HCT116 (cell line): Measurements from ENCODE around the gene MYF5. TPM values are rescaled to one million over a fixed set of nuclear protein-coding genes. Genes with fewer than 3 reads are reported as not detected.

ENCODE experiments used
- ATAC-seq: fragments of 200-7000 bp; cut with Tn5 transposase; 2 replicates; pipeline ENCODE4 v1.9.1; 2020; ENCODE audit warnings: mild to moderate bottlenecking, moderate library complexity
- BruUV-seq: library from RNA; stranded (reverse); fragments of 400-500 nt; replicated peaks from 2 replicates; lab custom pipeline; 2021; lab: Mats Ljungman, UMichigan
- CTCF ChIA-PET: fragments of 300-600 bp; sonication (Branson Sonifier 250); formaldehyde crosslinking; loops from one replicate; lab custom pipeline; 2021; ENCODE audit warnings: antibody characterized with exemption; lab: Charles Lee
- POLR2A ChIA-PET: fragments of 300-600, 350-600 bp; sonication (Branson Sonifier 250); formaldehyde crosslinking; loops from one replicate; lab custom pipeline; 2021; ENCODE audit warnings: antibody characterized with exemption; lab: Charles Lee
- RAD21 ChIA-PET, 2 experiments: fragments of 300-600 bp; sonication (Branson Sonifier 250); formaldehyde crosslinking; loops; one replicate each; lab custom pipeline; 2023; ENCODE audit warnings: low total read pairs in 2 of 2; ENCODE audit not compliant: uncharacterized antibody in 2 of 2, unreplicated experiment in 2 of 2, low non-redundant PET in 1 of 2; lab: Charles Lee
- DNase-seq: peaks from one replicate; pipeline ENCODE4 v3.0.0-alpha.2; 2010; ENCODE audit warnings: low read depth, low spot score
- H2AFZ ChIP-seq: fragments of 200-600 bp; shearing (Covaris generic), sonication (generic); 2 replicates; pipeline ENCODE4 v1.6.1; 2017; ENCODE audit warnings: low read depth, mixed run types, mixed read lengths, antibody characterized with exemption, low read length; ENCODE audit not compliant: poor library complexity, severe bottlenecking
- H3K27ac ChIP-seq: 2 replicates; pipeline ENCODE4 v1.5.1; 2012; ENCODE audit warnings: low read depth, low read length
- H3K27me3 ChIP-seq: fragments of 200-600 bp; sonication (generic); 2 replicates; pipeline ENCODE4 v1.6.1; 2016; ENCODE audit warnings: mixed run types, low read length, mixed read lengths; ENCODE audit not compliant: insufficient read depth
- H3K36me3 ChIP-seq, 2 experiments: fragments of 200-500 bp in 1 of 2; fragments of 200-600 bp in 1 of 2; sonication (Bioruptor generic) in 1 of 2; sonication (generic) in 1 of 2; 2 replicates each; pipeline versions ENCODE4 v1.5.1 to v1.6.1; 2014 to 2016; ENCODE audit warnings: low read length in 2 of 2, inconsistent platforms in 1 of 2, mixed read lengths in 1 of 2, mixed run types in 1 of 2; ENCODE audit not compliant: insufficient read depth in 2 of 2, control insufficient read depth in 1 of 2
- H3K4me1 ChIP-seq, 2 experiments: fragments of 200-600 bp in 1 of 2; sonication (generic) in 1 of 2; 2 replicates each; pipeline versions ENCODE4 v1.5.1 to v1.6.1; 2012 to 2017; ENCODE audit warnings: low read length in 2 of 2, inconsistent platforms in 1 of 2, mild to moderate bottlenecking in 1 of 2, mixed read lengths in 1 of 2, mixed run types in 1 of 2, moderate library complexity in 1 of 2; ENCODE audit not compliant: insufficient read depth in 2 of 2, control insufficient read depth in 1 of 2
- H3K4me2 ChIP-seq: fragments of 200-600 bp; sonication (generic); 2 replicates; pipeline ENCODE4 v1.6.1; 2017; ENCODE audit warnings: mixed run types, low read length, mixed read lengths
- H3K4me3 ChIP-seq, 2 experiments: fragments of 200-600 bp in 1 of 2; sonication (generic) in 1 of 2; replicated peaks in 1 of 2; 2 replicates each; pipeline ENCODE4 v1.5.1; 2011 to 2016; ENCODE audit warnings: low read length in 2 of 2, control low read depth in 1 of 2, low read depth in 1 of 2, mild to moderate bottlenecking in 1 of 2, mixed read lengths in 1 of 2, mixed run types in 1 of 2
- H3K79me2 ChIP-seq: fragments of 200-600 bp; sonication (generic); 2 replicates; pipeline ENCODE4 v1.6.1; 2017; ENCODE audit warnings: mild to moderate bottlenecking, mixed run types, low read length, moderate library complexity, mixed read lengths; ENCODE audit not compliant: insufficient read depth
- H3K9ac ChIP-seq: fragments of 200-600 bp; sonication (generic); 2 replicates; pipeline ENCODE4 v1.6.1; 2016; ENCODE audit warnings: low read length, mixed read lengths
- H3K9me2 ChIP-seq: fragments of 200-600 bp; sonication (generic), shearing (Covaris generic); 2 replicates; pipeline ENCODE4 v1.6.1; 2017; ENCODE audit warnings: mixed run types, mild to moderate bottlenecking, moderate library complexity; ENCODE audit not compliant: insufficient read depth
- H3K9me3 ChIP-seq, 2 experiments: fragments of 200-500 bp in 1 of 2; fragments of 200-600 bp in 1 of 2; sonication (Bioruptor generic) in 1 of 2; sonication (generic) in 1 of 2; 2 replicates each; pipeline ENCODE4 v1.6.1; 2014 to 2017; ENCODE audit warnings: low read length in 2 of 2, mixed read lengths in 2 of 2, inconsistent platforms in 1 of 2, low read depth in 1 of 2, mild to moderate bottlenecking in 1 of 2, mixed run types in 1 of 2, moderate library complexity in 1 of 2; ENCODE audit not compliant: control insufficient read depth in 1 of 2, insufficient read depth in 1 of 2
- H4K20me1 ChIP-seq: fragments of 200-600 bp; sonication (generic), shearing (Covaris generic); 2 replicates; pipeline ENCODE4 v1.6.1; 2017; ENCODE audit warnings: mixed run types, mild to moderate bottlenecking, moderate library complexity; ENCODE audit not compliant: insufficient read depth
- CBX3 ChIP-seq: IDR thresholded peaks from 2 replicates; pipeline ENCODE4 v1.6.1; 2012; ENCODE audit warnings: low read depth
- CEBPB ChIP-seq: IDR thresholded peaks from 2 replicates; pipeline ENCODE4 v1.6.1; 2012; ENCODE audit warnings: low read depth
- EGR1 ChIP-seq: IDR thresholded peaks from 2 replicates; pipeline ENCODE4 v1.6.1; 2012; ENCODE audit warnings: low read depth
- ELF1 ChIP-seq: IDR thresholded peaks from 2 replicates; pipeline ENCODE4 v1.6.1; 2012; ENCODE audit warnings: low read depth, borderline replicate concordance
- EZH2phosphoT487 ChIP-seq: fragments of 200-600 bp; IDR thresholded peaks from 2 replicates; pipeline ENCODE4 v1.6.1; 2018; ENCODE audit warnings: antibody characterized with exemption, borderline replicate concordance
- FOSL1 ChIP-seq: IDR thresholded peaks from 2 replicates; pipeline ENCODE4 v1.6.1; 2012; ENCODE audit warnings: low read depth
- POLR2A ChIP-seq: IDR thresholded peaks from 2 replicates; pipeline ENCODE4 v1.7.0; 2011; ENCODE audit warnings: borderline replicate concordance; ENCODE audit not compliant: insufficient read depth, insufficient read length; ENCODE audit errors: extremely low read depth
- RAD21 ChIP-seq: IDR thresholded peaks from 2 replicates; pipeline ENCODE4 v1.6.1; 2012; ENCODE audit warnings: low read depth, mild to moderate bottlenecking
- ZNF274 ChIP-seq: fragments of 200-500 bp; sonication (Bioruptor generic); IDR thresholded peaks from 2 replicates; pipeline ENCODE4 v1.6.1; 2014; ENCODE audit warnings: mild to moderate bottlenecking, low read depth, low read length, inconsistent platforms
- intact Hi-C: fragments of 100-400 bp; cut with micrococcal nuclease; formaldehyde crosslinking; loops from 2 replicates; pipeline ENCODE4 v1.10.0; 2022
- total RNA-seq: library from RNA; stranded (reverse); gene quantifications from one replicate; pipeline ENCODE4 v1.2.1, GENCODE V29; 2021; ENCODE audit not compliant: unreplicated experiment
- TF ChIP-seq, protein P1 (sequence below): IDR thresholded peaks from 2 replicates; pipeline ENCODE4 v1.6.1; 2012; ENCODE audit warnings: low read depth
- TF ChIP-seq, protein P2 (sequence below): IDR thresholded peaks from 2 replicates; pipeline ENCODE4 v1.6.1; 2011; ENCODE audit warnings: mild to moderate bottlenecking, low read length, moderate library complexity; ENCODE audit not compliant: insufficient replicate concordance; ENCODE audit errors: extremely low read depth

MYF5 gene
- total RNA-seq, 1 experiment from 2014 or later, result not detected

DNA sequence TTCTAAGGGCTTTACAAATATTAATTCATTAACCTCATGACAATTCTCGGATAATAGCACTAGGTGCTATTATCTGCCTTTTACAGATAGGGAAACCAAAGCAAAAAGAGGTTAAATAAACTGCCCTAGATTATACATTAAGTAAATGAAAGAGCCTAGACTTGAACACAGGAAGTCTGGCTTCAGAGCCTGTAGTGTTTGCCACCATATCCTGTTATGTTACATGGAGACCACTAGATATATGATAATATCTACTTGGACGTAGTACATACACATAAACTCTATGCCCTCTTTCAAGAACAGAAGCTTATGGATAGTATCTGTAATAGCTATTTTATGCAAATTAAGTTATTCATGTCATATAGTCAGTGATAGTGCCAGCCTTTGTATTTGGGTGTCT, 26.2 kb upstream of the MYF5 start:
- H3K79me2 ChIP-seq, result no peaks in the 10 kb centered on the region
- H3K9ac ChIP-seq, result no peak overlapping the region
- BruUV-seq, result no TSS peak
- TF ChIP-seq RAD21 (no peak), EGR1 (no peak)
- TF ChIP-seq, protein P1, sequence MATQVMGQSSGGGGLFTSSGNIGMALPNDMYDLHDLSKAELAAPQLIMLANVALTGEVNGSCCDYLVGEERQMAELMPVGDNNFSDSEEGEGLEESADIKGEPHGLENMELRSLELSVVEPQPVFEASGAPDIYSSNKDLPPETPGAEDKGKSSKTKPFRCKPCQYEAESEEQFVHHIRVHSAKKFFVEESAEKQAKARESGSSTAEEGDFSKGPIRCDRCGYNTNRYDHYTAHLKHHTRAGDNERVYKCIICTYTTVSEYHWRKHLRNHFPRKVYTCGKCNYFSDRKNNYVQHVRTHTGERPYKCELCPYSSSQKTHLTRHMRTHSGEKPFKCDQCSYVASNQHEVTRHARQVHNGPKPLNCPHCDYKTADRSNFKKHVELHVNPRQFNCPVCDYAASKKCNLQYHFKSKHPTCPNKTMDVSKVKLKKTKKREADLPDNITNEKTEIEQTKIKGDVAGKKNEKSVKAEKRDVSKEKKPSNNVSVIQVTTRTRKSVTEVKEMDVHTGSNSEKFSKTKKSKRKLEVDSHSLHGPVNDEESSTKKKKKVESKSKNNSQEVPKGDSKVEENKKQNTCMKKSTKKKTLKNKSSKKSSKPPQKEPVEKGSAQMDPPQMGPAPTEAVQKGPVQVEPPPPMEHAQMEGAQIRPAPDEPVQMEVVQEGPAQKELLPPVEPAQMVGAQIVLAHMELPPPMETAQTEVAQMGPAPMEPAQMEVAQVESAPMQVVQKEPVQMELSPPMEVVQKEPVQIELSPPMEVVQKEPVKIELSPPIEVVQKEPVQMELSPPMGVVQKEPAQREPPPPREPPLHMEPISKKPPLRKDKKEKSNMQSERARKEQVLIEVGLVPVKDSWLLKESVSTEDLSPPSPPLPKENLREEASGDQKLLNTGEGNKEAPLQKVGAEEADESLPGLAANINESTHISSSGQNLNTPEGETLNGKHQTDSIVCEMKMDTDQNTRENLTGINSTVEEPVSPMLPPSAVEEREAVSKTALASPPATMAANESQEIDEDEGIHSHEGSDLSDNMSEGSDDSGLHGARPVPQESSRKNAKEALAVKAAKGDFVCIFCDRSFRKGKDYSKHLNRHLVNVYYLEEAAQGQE, result no peak
- H4K20me1 ChIP-seq, result no peaks in the 10 kb centered on the region
- CTCF ChIA-PET, result no interaction called here
- no peaks in the 10 kb centered on the region for H3K4me1 ChIP-seq
- peaks cover 13% of the 10 kb centered on the region; the same call in 1 of the 2 replicates for H3K27me3 ChIP-seq
- RAD21 ChIA-PET, result no interaction called here
- no peak overlapping the region for H2AFZ ChIP-seq
- POLR2A ChIA-PET, result no interaction called here
- intact Hi-C loops, result no loop called here
- H3K4me2 ChIP-seq, result no peak overlapping the region
- ATAC-seq (no peak), DNase-seq (no peak)
- H3K9me3 ChIP-seq, result no peaks in the 10 kb centered on the region
- no peaks in the 10 kb centered on the region for H3K9me2 ChIP-seq
- no peak overlapping the region for H3K4me3 ChIP-seq
- no peak overlapping the region for H3K27ac ChIP-seq
- H3K36me3 ChIP-seq, result no peaks in the 10 kb centered on the region

DNA sequence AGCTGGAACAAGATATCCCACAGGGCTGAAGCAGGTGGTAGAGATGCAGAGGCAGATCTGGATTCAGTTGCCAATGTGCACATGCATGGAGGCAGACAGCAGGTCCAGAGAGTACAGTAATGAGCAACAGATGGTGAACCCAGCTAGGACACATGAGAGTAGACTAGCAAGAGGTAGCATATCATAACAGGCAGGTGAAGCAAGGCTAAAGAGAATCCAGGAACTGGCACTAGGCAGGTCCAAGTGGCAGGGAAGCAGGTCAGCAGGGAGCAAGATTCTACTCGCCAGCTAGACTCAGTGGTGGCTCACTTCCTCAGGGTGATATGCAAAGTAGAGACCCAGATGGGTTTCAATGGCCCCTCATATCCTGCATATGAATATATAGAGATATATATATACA, 24.6 kb upstream of the MYF5 start:
- H3K9me2 ChIP-seq, result no peaks in the 10 kb centered on the region
- H3K79me2 ChIP-seq, result no peaks in the 10 kb centered on the region
- intact Hi-C loops, result no loop called here
- ChIA-PET CTCF (no interaction called here), POLR2A (no interaction called here), RAD21 (no interaction called here)
- H3K4me3 ChIP-seq, result no peak overlapping the region
- no peaks in the 10 kb centered on the region for H4K20me1 ChIP-seq
- no peaks in the 10 kb centered on the region for H3K4me1 ChIP-seq
- H3K9me3 ChIP-seq, result no peaks in the 10 kb centered on the region
- no peak for DNase-seq
- no peaks in the 10 kb centered on the region for H3K36me3 ChIP-seq
- H3K9ac ChIP-seq, result no peak overlapping the region
- no TSS peak for BruUV-seq
- H2AFZ ChIP-seq, result no peak overlapping the region
- H3K27ac ChIP-seq, result no peak overlapping the region
- H3K27me3 ChIP-seq, result 0 out of 2 replicates have a peak, but pooled peaks cover 8% of the 10 kb centered on the region
- H3K4me2 ChIP-seq, result no peak overlapping the region
- no peak for ATAC-seq
- no peak for TF ChIP-seq CEBPB
- no peak for TF ChIP-seq EZH2phosphoT487
- TF ChIP-seq POLR2A, result no peak
- TF ChIP-seq RAD21, result no peak
- TF ChIP-seq, protein P2, sequence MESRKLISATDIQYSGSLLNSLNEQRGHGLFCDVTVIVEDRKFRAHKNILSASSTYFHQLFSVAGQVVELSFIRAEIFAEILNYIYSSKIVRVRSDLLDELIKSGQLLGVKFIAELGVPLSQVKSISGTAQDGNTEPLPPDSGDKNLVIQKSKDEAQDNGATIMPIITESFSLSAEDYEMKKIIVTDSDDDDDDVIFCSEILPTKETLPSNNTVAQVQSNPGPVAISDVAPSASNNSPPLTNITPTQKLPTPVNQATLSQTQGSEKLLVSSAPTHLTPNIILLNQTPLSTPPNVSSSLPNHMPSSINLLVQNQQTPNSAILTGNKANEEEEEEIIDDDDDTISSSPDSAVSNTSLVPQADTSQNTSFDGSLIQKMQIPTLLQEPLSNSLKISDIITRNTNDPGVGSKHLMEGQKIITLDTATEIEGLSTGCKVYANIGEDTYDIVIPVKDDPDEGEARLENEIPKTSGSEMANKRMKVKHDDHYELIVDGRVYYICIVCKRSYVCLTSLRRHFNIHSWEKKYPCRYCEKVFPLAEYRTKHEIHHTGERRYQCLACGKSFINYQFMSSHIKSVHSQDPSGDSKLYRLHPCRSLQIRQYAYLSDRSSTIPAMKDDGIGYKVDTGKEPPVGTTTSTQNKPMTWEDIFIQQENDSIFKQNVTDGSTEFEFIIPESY, result no peak
- TF ChIP-seq EGR1, result no peak
- no peak for TF ChIP-seq ELF1
- TF ChIP-seq, protein P1, result no peak
- no peak for TF ChIP-seq FOSL1
- TF ChIP-seq ZNF274, result no peak
- TF ChIP-seq CBX3, result no peak
